T-helper 22 cell (primary cell): Measurements from ENCODE around the gene HPDL.

Experiments
- DNase-seq: peaks from one replicate; pipeline ENCODE4 v3.0.0-alpha.2; 2020; ENCODE audit warnings: low read depth

Gene HPDL

GRCh38 chr1:45322486-45323040, 4.1 kb upstream of the HPDL start:
- no peak for DNase-seq

- DNase-seq, result no peak
These were observed 716 bp upstream of the HPDL start for GRCh38 chr1:45325851-45326506.

GRCh38 chr1:45327644-45328515, 1.2 kb downstream of the HPDL start:
- DNase-seq, result no peak

GRCh38 chr1:45328680-45329079, 2.0 kb downstream of the HPDL start:
- no peak for DNase-seq

- DNase-seq, result no peak
These were observed 2.8 kb downstream of the HPDL start for GRCh38 chr1:45329445-45329844.

GRCh38 chr1:45331436-45332345, 5.0 kb downstream of the HPDL start:
- DNase-seq, result no peak

- DNase-seq, result no peak
These were observed 5.6 kb downstream of the HPDL start for GRCh38 chr1:45332346-45332720.

- no peak for DNase-seq
These were observed 7.9 kb downstream of the HPDL start for GRCh38 chr1:45334308-45335245.

GRCh38 chr1:45335855-45336324, 9.2 kb downstream of the HPDL start:
- DNase-seq, result no peak

GRCh38 chr1:45337630-45338325, 11.1 kb downstream of the HPDL start:
- no peak for DNase-seq

GRCh38 chr1:45339789-45340558, 13.3 kb downstream of the HPDL start, which contains the start of the genes MUTYH and TOE1:
MUTYH (minus strand) TSS chr1:45340440; CDS start chr1:45334505, 5,935 bp downstream.
TOE1 (plus strand) TSS chr1:45340170; CDS start chr1:45340253, 83 bp downstream.
- peak; percentile 85 for DNase-seq

GRCh38 chr1:45340816-45341466, 14.2 kb downstream of the HPDL start:
- DNase-seq, result no peak

- no peak for DNase-seq
These were observed 17.8 kb downstream of the HPDL start for GRCh38 chr1:45344499-45344898.

GRCh38 chr1:45345014-45345413, 18.3 kb downstream of the HPDL start:
- DNase-seq, result no peak

- DNase-seq, result no peak
These were observed 19.8 kb downstream of the HPDL start for GRCh38 chr1:45346473-45346872.

- no peak for DNase-seq
These were observed 21.3 kb downstream of the HPDL start for GRCh38 chr1:45348020-45348419.

- no peak for DNase-seq
These were observed 21.9 kb downstream of the HPDL start for GRCh38 chr1:45348609-45348965.

- DNase-seq, result no peak
These were observed 22.4 kb downstream of the HPDL start for GRCh38 chr1:45348966-45349677.
